GM18861 (cell line): Measurements from ENCODE around the gene PIP4P1.
"Not testable (repeated sequence)": the region's sequence is repeated elsewhere in the genome, so short reads cannot be mapped to it uniquely, and the experiment has no call there.

ENCODE experiments used
- ATAC-seq: cut with Tn5 transposase; IDR thresholded peaks from one replicate; pipeline ENCODE4 v1.9.1; 2021; ENCODE audit not compliant: unreplicated experiment

Gene PIP4P1

DNA sequence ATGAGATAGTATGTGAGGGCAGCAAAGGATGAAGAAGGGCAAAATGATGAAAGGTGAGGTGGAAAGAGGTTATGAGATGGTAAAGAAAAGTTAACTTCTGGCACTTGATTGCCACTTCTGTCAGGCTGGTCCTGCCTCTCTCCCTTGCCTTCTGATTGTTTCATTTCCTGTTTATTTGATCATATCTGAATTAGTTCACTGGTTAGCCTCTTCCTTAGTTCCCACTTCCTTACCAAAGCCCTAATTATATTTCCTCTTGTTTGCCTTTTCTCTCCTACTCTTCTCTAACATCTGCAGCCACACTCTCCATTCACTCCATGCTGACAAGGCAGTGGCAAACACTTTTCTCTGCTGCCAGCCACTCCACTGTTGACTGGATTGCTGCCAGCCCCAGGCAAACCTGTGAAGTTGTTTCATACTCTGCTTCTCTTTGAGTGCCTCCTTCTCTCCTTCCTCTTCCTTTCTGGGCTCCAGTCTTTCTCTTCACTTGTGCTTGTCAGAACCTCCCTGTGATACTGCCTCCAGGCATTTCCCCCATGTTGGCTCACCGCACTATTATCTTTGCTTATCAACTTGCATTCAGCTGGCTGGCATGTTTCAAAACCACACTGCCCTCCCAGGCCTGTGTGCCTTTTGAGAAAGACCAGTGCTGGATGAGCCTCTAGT, 16.1 kb upstream of the PIP4P1 start:
- ATAC-seq: no peak

DNA sequence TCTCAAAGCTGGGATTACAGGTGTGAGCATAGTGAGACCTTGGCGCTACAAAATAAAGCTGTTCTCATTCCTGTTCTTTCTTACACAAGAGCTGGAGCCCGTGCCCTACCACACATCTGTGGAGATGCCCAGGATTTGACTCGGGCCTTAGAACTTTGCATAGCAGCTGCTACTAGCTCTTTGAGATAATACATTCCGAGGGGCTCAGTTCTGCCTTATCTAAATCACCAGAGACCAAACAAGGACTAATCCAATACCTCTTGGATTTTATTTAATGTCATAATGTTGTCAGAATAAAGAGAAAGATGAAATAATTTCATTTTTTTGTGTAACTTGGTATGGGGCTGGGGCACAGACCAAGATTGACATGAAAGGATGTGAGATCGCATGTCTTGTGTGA, 15.5 kb upstream of the PIP4P1 start:
- no peak for ATAC-seq

DNA sequence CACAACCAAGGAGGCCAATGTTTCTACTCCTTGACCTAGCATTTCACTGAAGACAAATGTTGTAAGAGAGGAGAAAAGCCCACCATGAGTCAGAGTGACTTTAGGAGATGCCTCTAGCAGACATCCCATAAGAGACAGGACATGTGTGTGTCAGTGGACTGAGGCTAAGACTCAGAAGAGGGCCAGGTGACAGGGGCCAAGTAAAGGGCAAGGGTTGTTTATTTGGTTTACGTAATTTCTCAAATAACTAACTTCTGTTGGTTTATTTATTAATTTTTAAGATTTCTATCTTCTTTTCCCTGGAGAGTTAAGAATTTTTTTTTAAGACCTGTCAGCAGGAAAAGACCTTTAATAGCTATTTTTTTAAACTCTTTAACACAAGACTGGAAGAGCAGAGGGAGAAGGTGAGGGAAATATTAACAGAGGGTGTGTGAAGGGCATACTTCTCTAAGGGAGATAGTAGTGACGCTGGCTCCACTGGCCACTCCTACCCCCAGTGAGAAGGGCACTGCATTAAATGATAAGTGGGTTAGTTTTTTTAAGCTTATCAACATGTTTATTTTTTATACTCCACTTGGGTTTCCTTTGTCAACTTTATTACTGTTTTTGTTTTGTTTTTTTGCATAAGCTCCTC, 11.4 kb upstream of the PIP4P1 start:
- ATAC-seq: no peak

DNA sequence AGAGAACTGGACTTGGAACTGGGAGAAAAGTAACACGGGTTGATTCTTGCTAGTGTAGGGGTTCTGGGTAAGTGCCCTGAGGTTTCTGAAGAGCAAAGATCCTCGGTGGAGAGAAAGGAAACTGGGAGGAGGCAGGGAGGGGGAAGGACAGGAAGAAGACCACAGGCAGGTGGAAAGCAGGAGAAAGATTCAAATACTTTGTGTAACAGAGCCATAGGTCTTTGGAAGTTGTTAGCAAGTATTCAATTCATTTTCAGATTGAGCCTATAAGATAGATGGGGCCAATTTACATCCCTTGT, 9.3 kb upstream of the PIP4P1 start:
- ATAC-seq: no peak

DNA sequence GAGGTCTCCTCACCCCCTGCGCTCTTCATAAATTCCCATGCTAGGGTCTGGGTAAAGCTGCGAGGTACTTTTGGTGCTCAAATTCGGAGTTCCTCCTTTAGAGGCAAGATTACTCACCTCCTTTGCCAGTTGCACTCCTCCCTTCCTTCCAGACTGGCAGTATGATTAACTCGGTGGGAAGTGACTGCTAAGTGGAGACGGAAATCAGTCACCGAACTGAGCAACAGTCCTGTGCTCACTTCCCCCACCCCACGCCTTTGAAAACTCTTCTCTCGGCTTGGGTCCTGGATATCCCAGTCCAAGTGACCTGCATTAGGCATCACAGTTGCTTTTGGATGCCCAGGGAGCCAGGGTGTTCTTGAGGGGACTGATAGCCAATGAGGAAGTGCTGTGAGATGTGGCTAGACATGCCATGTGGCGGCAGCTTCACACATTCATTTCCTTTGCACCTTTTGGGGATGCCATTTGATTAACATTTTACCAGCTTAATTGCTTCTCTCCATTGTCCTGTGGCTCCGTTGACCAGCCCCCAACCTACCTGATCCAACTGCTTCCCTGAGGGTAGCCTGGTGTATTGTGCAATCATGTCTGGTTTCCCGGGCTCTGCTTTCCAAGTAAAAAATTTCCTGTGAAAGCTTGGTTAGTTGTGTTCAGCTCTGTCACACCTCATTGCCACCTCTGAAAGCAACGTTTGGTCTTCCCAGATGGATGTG, 8.8 kb upstream of the PIP4P1 start:
- ATAC-seq: peak; percentile 22

DNA sequence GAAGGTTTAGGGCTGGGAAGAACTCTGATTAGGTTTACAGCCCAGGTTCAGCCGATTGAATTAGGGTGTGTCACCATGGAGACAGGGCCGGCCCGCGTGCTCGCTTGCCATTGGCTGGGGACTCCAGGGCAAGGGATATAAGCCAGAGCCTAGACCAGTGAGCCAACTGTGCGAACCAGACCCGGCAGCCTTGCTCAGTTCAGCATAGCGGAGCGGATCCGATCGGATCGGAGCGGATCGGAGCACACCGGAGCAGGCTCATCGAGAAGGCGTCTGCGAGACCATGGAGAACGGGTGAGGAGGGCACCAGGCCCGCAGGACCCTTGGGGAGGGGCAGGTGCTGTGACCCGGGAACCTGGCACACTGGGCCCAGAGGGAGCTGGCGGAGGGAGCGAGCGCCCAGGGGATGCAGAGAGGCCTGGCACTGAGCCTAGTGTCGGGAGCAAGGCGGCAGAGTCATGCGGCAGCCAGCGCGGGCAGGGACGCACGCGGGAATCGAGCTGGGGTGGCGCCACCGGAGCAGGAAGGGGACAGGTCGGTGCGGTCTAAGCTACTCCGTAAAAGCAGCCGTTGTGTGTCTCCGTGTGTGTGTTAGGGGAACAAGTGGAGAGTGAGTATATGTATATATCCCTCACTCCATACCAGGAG, 8.1 kb upstream of the PIP4P1 start, which contains the start of gene PNP:
Gene PNP, plus strand, starts transcription at position 165 of the 648 bp plus-strand sequence. Its CDS starts 119 bp downstream, at position 284.
- peak; percentile 95 for ATAC-seq

DNA sequence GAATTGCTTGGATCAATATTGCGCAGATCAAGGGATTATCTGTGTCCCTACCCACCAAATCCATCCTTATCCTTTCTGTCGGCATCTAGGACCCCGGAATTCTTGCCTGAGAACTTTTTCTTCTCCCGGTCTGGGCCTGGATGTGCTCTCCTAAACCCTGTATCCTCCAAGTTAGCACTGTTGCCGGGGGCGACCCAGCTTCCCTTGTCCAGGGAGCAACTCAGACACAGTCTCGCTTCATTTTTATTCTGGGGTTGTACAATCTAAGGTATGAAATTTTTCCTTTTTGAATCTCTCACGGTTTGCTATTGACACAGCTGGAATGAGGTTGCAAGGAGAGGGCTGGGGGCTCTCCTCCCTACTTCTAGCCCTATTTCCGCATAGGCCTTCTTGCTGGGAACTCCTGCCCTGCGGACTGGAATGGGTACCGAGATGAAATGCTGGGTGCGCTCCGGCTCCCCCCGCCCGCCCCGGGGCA, 7.6 kb upstream of the PIP4P1 start:
- no peak for ATAC-seq

DNA sequence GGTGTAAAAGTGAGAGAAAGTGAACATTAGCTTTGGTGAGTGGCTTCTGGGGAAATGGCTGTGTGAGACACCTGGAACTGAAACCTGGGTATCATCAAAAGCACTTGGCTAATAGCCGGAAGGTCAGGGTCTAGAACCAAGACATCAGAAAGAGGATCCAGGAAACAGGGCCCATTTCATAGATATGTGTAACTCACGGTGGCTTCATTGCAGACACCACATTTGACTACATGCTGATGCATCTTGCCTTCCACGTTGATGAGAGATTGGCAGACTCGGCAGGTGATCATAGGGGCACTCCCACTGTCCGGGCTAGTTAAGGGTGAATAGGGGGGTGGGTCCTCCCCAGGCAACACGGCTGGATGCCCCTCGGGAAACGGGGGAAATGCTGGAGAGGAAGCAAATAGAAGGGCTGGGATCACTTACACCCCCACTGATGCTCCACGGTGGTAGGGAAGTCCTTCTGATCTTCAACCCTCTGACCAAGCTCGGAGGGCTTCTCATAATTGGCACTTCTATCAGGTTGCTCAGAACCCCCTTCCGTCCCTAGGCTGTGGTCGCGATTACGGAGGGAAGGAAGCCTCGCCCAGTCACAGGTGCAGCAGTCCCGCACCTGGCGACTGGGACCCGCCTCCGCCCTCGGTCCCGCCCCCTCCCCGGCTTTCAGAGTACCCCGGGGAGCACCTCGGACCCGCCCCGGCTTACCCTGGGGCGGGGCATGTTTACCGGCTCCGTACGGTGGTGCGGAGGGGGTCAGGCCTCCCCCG, 593 bp downstream of the PIP4P1 start:
- no peak for ATAC-seq

DNA sequence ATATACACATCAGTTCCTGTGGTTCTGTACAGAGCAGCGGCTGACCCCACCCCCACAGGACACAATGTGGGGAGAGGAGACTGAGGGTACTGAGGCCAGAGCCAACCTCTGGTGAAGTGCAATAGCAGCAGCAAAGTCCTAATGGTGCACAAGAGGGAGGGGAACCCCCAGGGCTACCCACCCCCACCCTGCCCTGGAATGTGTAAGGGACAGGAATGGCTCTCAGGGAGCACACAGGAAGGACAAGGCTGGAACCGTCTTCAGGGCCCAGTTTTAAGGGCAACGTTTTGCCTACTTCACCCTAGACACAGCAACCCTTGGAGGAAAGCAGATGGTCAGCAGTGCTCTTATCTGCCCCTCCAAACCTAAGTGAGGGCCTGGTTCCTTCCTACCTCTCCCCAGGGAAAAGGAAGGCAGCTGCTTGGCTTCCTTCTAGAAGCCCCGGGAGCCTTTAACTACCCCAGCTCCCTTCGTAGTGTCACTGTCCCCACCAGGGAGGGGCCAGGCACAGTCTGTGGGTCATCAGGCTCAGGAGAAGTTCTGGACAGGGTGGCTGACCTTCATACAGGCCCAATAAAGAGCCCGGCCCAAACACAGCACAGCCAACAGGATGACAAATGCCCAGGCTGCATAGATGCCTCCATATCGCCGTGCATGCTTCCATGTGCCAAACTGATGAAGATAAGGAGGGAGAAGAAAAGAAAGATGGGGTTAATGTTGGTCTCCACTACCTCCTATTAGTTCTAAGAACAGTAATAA, 3.0 kb downstream of the PIP4P1 start:
- ATAC-seq: no peak

DNA sequence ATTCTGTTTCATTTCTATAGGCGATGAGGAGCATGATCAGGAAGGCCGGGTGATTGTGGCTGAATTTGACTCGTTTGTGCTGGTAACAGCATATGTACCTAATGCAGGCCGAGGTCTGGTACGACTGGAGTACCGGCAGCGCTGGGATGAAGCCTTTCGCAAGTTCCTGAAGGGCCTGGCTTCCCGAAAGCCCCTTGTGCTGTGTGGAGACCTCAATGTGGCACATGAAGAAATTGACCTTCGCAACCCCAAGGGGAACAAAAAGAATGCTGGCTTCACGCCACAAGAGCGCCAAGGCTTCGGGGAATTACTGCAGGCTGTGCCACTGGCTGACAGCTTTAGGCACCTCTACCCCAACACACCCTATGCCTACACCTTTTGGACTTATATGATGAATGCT, 4.3 kb downstream of the PIP4P1 start:
- no peak for ATAC-seq

DNA sequence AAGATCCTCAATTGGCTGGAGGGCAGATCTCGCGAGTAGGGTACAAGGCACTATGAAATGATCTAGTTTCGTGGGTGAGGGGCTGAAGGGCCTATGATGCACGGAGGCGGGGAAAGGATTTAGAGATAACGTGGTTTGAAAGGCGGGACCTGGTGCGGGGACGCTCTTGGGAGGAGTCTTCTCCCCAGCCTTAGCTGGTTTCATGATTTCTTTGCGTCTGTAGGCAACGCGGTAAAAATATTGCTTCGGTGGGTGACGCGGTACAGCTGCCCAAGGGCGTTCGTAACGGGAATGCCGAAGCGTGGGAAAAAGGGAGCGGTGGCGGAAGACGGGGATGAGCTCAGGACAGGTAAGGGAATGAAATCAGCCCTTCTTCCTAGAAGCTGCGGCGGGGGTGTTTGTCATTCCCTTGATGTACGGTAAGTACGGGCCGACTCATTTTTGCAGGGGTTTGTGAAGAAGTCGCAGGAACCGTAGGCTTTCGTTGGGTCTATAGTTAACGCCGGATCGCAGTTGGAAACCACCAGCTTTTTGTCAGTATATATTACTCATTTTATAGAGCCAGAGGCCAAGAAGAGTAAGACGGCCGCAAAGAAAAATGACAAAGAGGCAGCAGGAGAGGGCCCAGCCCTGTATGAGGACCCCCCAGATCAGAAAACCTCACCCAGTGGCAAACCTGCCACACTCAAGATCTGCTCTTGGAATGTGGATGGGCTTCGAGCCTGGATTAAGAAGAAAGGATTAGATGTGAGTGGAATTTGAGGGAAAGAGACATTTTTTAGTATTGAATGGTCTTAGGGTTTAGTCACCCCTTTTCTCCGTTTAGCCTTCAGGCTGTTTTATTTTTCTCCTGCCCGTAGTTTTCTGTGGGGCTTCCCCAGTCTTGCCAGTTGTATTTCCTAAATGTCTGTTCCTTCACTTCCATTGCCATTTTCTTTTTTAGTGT, 5.6 kb downstream of the PIP4P1 start:
- peak; percentile 29 for ATAC-seq

DNA sequence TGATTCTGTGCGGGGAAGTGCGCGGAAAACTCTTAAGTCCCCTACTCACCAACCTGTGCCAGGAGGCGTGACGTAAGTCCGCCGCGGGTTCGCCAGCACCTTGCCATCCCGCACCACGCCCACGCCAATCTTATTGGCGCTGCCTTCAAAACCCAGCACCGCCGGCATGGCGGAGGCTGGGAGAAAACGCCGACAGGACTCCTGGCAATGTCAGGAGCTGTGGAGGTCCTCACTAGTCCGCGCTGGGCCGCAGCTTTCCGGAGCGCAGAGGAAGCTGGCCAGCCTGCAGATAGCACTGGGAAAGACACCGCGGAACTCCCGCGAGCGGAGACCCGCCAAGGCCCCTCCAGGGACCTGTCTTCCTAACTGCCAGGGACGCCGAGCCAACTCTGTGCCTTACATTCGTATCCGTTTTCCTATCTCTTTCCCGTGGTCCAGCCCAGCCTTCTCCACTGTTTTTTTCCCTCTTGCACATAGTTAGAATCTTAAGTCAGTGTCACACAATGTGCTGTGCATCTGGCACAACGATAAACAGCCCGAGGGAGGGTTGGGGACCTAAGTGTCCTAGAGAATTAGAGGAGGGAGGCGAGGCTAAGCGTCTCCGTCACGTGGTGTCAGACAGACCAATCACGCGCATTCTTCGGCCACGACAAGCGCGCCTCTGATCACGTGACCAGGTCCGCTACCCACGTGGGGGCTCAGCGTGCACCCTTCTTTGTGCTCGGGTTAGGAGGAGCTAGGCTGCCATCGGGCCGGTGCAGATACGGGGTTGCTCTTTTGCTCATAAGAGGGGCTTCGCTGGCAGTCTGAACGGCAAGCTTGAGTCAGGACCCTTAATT, 6.5 kb downstream of the PIP4P1 start, which contains the start of the genes APEX1 and OSGEP:
Gene APEX1, plus strand, starts transcription at position 711 of the 839 bp plus-strand sequence. CDS start 420 bp downstream, outside the sequence.
Gene OSGEP, minus strand, starts transcription at position 297 of the 839 bp plus-strand sequence. Its CDS starts 129 bp downstream, at position 168.
- peak; percentile 69 for ATAC-seq

DNA sequence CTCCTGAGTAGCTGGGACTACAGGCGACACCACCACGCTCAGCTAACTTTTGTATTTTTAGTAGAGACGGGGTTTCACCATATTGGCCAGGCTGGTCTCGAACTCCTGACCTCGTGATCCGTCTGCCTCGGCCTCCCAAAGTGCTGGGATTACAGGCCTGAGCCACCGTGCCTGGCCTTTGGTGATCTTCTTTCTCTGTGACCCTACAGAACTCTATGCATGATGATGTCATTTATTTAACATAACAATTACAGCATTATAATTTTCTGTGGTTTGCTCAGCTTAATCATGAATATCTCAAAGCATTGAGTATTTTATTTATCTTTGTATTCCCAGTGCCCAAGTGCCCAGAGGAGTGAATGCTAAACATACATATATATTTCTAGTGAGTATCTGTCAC, 8.4 kb downstream of the PIP4P1 start:
- ATAC-seq: not testable (repeated sequence)

DNA sequence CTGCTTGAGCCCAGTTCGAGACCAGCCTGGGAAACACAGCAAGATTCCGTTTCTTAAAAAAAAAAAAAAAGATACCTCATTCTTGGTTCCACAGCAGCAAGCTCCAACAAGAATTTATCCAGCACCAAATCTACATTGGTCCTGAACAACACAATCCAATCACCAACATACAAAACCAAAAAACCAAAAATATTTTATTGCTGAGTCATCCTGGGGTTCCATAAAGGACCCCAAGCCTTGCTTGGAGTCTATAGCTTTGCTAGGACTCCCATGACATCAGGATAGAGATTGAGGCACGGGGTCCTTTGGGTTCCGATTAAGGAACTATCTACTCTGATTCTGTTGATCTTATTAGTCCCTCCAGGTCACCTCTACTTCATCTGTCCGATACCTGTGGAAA, 14.3 kb downstream of the PIP4P1 start:
- no peak for ATAC-seq

DNA sequence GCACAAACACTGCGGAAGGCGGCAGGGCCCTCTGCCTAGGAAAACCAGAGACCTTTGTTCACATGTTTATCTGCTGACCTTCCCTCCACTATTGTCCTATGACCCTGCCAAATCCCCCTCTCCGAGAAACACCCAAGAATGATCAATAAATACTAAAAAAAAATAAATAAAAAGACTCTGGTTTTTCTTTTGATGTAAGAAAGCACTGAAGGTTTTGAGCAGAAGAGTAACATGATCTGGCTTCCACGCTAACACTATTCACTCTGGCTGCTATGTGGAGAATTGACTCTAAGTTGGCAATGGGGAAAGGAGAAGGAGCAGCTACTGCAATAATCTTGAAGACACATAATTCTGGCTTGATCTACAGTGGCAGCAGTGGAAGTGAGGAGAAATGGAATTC, 17.6 kb downstream of the PIP4P1 start:
- not testable (repeated sequence) for ATAC-seq

DNA sequence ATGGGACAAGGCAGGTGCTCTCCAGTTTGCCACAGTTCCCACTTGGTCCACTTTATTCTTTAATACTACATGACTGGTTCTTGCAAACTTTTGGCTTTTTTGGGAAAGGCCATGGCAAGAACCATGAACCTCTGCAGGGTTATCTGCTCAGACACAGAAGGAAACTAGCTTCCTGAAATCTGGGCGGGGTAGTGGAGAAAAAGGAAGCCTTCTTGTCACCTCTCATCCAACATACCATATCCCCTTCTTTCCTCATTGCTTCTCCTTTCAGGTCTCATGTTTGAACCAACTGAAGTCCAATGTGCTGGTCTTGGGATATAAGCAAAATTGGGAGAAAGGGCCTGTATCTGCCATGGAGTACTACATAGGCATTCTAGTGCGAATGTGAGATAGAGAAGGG, 19.8 kb downstream of the PIP4P1 start:
- no peak for ATAC-seq

DNA sequence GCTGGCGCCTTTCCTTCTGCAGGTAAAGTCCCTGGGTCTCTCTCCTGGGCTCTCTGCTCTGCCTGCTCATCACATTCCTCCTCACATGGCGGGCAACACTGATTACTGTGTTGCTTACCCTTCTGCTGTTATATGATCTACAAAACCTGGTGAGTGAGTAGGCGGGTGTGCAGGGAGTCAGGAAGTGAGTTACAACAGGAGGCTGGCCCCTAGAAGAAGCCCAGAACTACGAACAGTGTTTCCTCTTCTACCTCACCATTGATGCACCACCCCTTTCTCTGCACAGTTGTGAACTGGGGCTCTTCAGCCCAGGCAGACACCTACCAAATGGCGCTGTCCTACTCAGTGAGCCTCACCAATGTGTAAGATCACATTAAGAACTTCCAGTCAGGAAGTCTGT, 20.4 kb downstream of the PIP4P1 start:
- peak; percentile 69 for ATAC-seq

DNA sequence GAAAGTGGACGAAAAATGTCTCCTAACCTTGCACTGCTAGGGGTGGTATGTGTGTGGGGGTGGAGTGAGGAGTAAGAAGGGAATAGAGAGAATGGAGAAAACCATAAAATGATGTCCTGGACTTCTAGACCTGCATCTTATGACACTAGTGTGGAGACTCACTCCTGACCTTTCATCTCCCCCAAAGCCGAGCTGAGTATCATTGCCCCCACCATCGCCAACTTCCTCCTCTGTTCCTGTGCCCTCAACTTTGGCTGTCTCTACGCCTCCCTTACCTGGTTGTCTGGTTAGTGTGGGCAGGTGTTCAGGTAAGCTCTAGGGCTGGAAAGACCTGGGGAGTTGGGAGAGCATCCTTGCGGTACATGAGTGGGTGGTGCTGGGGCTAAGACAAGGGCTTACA, 20.8 kb downstream of the PIP4P1 start:
- ATAC-seq: no peak
